Measurements from ENCODE around the gene CUX1. TPM values are rescaled to one million over a fixed set of nuclear protein-coding genes. Genes with fewer than 3 reads are reported as not detected.

Gene CUX1
- total RNA-seq, 1 experiment from 2014 or later: 53.5 TPM

DNA sequence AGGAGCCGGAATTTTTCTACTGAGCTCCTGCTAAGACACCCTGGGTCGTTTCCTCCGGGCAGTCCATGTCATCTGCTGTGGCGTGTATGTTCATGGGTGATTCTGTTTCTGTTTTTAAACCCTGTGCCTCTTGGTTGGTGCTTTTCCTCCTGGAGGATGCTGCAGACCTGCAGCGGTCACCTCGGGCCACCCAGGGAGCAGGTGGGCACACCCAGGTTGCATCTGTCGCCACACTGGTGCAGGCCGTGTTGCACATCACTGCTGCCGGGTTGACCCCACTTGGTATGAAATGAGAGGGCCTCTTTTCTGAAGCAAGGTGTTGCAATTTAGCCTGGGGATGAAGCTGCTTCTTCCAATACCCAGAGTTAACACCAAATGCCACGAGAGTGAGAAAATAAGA, 127.2 kb downstream of the CUX1 start:
- H3K4me1 Mint-ChIP-seq: peaks cover 62% of the 10 kb centered on the region in 2 experiments
- Histone ChIP-seq H4K91ac (ENCODE audit: insufficient read length, low read depth, low read length) (no peak overlapping the region), H3K79me1 (ENCODE audit: insufficient read depth, low read depth, low read length, poor library complexity, severe bottlenecking) (peaks cover 2% of the 10 kb centered on the region), H3K9me3 (ENCODE audit: control insufficient read depth, low read depth, low read length) (no peaks in the 10 kb centered on the region), H3K56ac (ENCODE audit: insufficient read length, low read depth, low read length) (no peak overlapping the region), H3K4me1 (ENCODE audit: insufficient read depth, low read length) (peaks cover 12% of the 10 kb centered on the region), H2BK20ac (ENCODE audit: low read depth, low read length, poor library complexity, severe bottlenecking) (no peak overlapping the region), H2BK12ac (ENCODE audit: insufficient read length, low read depth, low read length) (no peak overlapping the region), H3K18ac (ENCODE audit: insufficient read length, low read depth, low read length) (no peak overlapping the region), H3K9ac (ENCODE audit: extremely low read depth, insufficient read length, low read length) (no peak overlapping the region), H4K8ac (replicated peaks; ENCODE audit: insufficient read length, low read depth, low read length) (no peak overlapping the region), H3K79me2 (ENCODE audit: insufficient read depth, low read length) (peaks cover 6% of the 10 kb centered on the region; the same call in 1 of the 2 replicates), H2BK120ac (ENCODE audit: low read depth, low read length, poor library complexity, severe bottlenecking) (no peak overlapping the region), H3K23ac (ENCODE audit: insufficient read length, low read depth, low read length) (no peak overlapping the region), H4K5ac (ENCODE audit: insufficient read length, low read depth, low read length) (no peak overlapping the region), H3K4me2 (ENCODE audit: insufficient read depth, insufficient read length, low read length) (no peak overlapping the region), H3K27me3 (ENCODE audit: insufficient read depth, low read length) (no peaks in the 10 kb centered on the region), H3T11ph (ENCODE audit: low read length) (no peak overlapping the region), H2BK15ac (ENCODE audit: low read depth, low read length) (no peak overlapping the region), H3K14ac (ENCODE audit: insufficient read depth, low read length) (no peak overlapping the region), H3K23me2 (ENCODE audit: insufficient read length, low read depth, low read length, poor library complexity, severe bottlenecking) (no peaks in the 10 kb centered on the region), H2AK5ac (ENCODE audit: insufficient read length, low read length) (no peak overlapping the region), H2BK5ac (ENCODE audit: insufficient read length, low read length) (no peak overlapping the region), H2AFZ (ENCODE audit: low read length) (no peak overlapping the region), H3K4ac (ENCODE audit: low read depth, low read length) (no peak overlapping the region), H3K27ac (ENCODE audit: insufficient read length, low read depth, low read length) (no peak overlapping the region), H4K20me1 (ENCODE audit: control insufficient read depth, insufficient read depth, insufficient read length) (no peaks in the 10 kb centered on the region)
- H3K4me3 Mint-ChIP-seq: no peak overlapping the region
- H3K27ac Mint-ChIP-seq: peak overlapping the region in 1 of 3 experiments; percentile 77; a peak in 3 of 7 replicates
- WGBS (ENCODE audit: extremely low coverage, insufficient read length, low lambda C conversion rate): no CpG with 5 or more reads among the region's 10 CpGs
- H3K27me3 Mint-ChIP-seq (ENCODE audit: low read depth): no peaks in the 10 kb centered on the region
- H3K36me3 Mint-ChIP-seq (ENCODE audit: insufficient read depth in 1 of 3, low read depth in 3 of 3): peaks cover 0 to 6% (median 0%) of the 10 kb centered on the region in 3 experiments; a peak in 1 of 7 replicates
- no peak for DNase-seq
- TF ChIP-seq, protein P1, sequence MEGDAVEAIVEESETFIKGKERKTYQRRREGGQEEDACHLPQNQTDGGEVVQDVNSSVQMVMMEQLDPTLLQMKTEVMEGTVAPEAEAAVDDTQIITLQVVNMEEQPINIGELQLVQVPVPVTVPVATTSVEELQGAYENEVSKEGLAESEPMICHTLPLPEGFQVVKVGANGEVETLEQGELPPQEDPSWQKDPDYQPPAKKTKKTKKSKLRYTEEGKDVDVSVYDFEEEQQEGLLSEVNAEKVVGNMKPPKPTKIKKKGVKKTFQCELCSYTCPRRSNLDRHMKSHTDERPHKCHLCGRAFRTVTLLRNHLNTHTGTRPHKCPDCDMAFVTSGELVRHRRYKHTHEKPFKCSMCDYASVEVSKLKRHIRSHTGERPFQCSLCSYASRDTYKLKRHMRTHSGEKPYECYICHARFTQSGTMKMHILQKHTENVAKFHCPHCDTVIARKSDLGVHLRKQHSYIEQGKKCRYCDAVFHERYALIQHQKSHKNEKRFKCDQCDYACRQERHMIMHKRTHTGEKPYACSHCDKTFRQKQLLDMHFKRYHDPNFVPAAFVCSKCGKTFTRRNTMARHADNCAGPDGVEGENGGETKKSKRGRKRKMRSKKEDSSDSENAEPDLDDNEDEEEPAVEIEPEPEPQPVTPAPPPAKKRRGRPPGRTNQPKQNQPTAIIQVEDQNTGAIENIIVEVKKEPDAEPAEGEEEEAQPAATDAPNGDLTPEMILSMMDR (conservative IDR thresholded peaks at IDR 0.05): no peak
- no peaks in the 10 kb centered on the region for H3K9me3 Mint-ChIP-seq

Data from H9 (cell line).